GM12865 (cell line): ENCODE measurements around the gene SMIM33.
A peak's percentile ranks its signal among the peaks of the same experiment; 100 is the strongest.
"Not testable (repeated sequence)": the region's sequence is repeated elsewhere in the genome, so short reads cannot be mapped to it uniquely, and the experiment has no call there.

ENCODE experiments used
- DNase-seq: peaks from one replicate; pipeline ENCODE4 v3.0.0; 2010; ENCODE audit warnings: low read depth
- H3K4me3 ChIP-seq: 2 replicates; pipeline ENCODE4 v1.5.1; 2011; ENCODE audit warnings: mild to moderate bottlenecking, low read depth, low read length, control low read depth
- TF ChIP-seq, protein P1 (sequence below): IDR thresholded peaks from 2 replicates; pipeline ENCODE4 v1.5.1; 2011; ENCODE audit warnings: low read length, control low read depth, low read depth, inconsistent platforms; ENCODE audit not compliant: insufficient read depth; ENCODE audit errors: missing control alignments

SMIM33 gene

DNA sequence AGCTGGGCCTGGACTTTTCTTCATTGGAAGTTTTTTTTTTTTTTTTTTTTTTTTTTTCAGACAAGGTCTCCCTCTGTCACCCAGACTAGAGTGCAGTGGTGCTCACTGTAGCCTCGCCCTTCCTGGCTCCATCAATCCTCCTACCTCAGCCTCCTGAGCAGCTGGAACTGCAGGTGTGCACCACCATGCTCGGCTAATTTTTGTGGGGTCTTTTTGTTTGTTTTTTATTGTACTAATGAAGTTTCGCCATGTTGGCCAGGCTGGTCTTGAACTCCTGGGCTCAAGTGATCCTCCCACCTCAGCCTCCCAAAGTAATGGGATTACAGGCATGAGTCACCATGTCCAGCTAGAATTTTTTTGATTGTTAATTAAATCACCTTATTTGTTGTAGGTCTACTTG lies 35.1 kb upstream of the SMIM33 start:
- H3K4me3 ChIP-seq = no peak overlapping the region
- DNase-seq = no peak
- TF ChIP-seq, protein P1, sequence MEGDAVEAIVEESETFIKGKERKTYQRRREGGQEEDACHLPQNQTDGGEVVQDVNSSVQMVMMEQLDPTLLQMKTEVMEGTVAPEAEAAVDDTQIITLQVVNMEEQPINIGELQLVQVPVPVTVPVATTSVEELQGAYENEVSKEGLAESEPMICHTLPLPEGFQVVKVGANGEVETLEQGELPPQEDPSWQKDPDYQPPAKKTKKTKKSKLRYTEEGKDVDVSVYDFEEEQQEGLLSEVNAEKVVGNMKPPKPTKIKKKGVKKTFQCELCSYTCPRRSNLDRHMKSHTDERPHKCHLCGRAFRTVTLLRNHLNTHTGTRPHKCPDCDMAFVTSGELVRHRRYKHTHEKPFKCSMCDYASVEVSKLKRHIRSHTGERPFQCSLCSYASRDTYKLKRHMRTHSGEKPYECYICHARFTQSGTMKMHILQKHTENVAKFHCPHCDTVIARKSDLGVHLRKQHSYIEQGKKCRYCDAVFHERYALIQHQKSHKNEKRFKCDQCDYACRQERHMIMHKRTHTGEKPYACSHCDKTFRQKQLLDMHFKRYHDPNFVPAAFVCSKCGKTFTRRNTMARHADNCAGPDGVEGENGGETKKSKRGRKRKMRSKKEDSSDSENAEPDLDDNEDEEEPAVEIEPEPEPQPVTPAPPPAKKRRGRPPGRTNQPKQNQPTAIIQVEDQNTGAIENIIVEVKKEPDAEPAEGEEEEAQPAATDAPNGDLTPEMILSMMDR = no peak

- no peak for DNase-seq
- H3K4me3 ChIP-seq = peak overlapping the region; percentile 66
- TF ChIP-seq, protein P1 = no peak
Measured at GRCh38 chr5:139438707-139439012, 32.1 kb upstream of the SMIM33 start.

GRCh38 chr5:139439013-139439903 lies 31.5 kb upstream of the SMIM33 start, which contains the start of gene DNAJC18:
Gene DNAJC18, minus strand, starts transcription at chr5:139439525. Its CDS starts 80 bp downstream, at chr5:139439445.
- peak within 1 kb of the TSS; percentile 66 for H3K4me3 ChIP-seq
- TF ChIP-seq, protein P1 = no peak
- DNase-seq = peak; percentile 92

- not testable (repeated sequence) for DNase-seq, H3K4me3 ChIP-seq
Measured at GRCh38 chr5:139440416-139440815, 30.4 kb upstream of the SMIM33 start.

DNA sequence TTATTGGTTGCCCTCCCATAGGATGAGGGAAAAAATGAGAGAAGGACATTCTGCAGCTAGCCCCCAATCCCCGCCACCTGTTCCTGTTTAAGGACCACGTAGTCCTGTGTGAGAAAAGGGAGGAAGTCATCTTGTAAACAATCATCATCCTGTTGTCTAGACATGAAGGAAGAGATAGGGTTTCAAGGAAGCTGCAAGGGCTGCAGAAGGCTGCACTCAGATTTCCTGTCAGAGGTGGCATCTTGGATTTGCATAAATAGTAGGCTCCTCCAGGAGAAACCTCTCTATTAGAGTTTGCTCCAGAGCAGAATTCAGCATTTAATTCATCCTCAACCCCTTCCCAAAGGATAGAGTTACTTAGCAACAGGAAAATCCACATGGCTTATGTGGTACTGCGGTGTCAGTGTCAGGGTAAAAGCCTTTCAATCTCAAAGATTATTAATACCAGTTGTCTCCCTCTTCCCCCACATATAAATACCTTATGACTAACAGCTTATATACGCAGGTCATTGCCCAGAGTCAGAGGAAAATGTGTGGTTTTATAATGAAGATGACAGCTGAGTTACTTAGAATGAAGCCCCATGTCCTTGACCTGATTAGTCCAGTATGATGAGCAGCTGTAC lies 26.9 kb upstream of the SMIM33 start:
- DNase-seq = no peak
- TF ChIP-seq, protein P1 = no peak
- no peak overlapping the region for H3K4me3 ChIP-seq

- TF ChIP-seq, protein P1 = no peak
- DNase-seq = no peak
- no peak overlapping the region for H3K4me3 ChIP-seq
Measured at GRCh38 chr5:139445325-139446170, 25.3 kb upstream of the SMIM33 start.

- DNase-seq = peak; percentile 83
- H3K4me3 ChIP-seq = no peak overlapping the region
- TF ChIP-seq, protein P1 = no peak
Measured at GRCh38 chr5:139446956-139447779, 23.6 kb upstream of the SMIM33 start.
